Fibroblast of lung (primary cell): Measurements from ENCODE around the gene TNFAIP2.
A peak's percentile ranks its signal among the peaks of the same experiment; 100 is the strongest.

Experiments used
- CTCF ChIP-seq, 2 donors: IDR thresholded peaks in 1 of 2; conservative IDR thresholded peaks in 1 of 2; 1 replicate in 1 of 2; 2 replicates in 1 of 2; pipeline ENCODE4 v1.5.1; 2011 to 2012; ENCODE audit warnings: low read length in 2 of 2, control low read depth in 1 of 2, inconsistent platforms in 1 of 2, low read depth in 1 of 2, mild to moderate bottlenecking in 1 of 2
- EZH2 ChIP-seq: IDR thresholded peaks from 2 replicates; pipeline ENCODE4 v1.5.1; 2012; ENCODE audit warnings: low read length, control low read depth, mild to moderate bottlenecking; ENCODE audit errors: missing control alignments

GRCh38 chr14:103104654-103105452 lies 18.4 kb upstream of the TNFAIP2 start:
- TF ChIP-seq CTCF (conservative IDR thresholded peaks at IDR 0.05 in 1 of 2, IDR thresholded peaks at IDR 0.05 in 1 of 2; ENCODE audit: low read depth in 1 of 2, low read length in 2 of 2) (peak; percentile 82 to 93), EZH2 (peak; percentile 22)
